ENCODE data around the gene PGLYRP1. TPM values are rescaled to one million over a fixed set of nuclear protein-coding genes. Genes with fewer than 3 reads are reported as not detected.

Gene PGLYRP1
- polyA plus RNA-seq, 6 donors from 2014 or later = 1.6 TPM; not detected in 5

GRCh38 chr19:46043519-46043918 lies 20.7 kb upstream of the PGLYRP1 start:
- ATAC-seq (ENCODE audit: low read depth in 2 of 2) (no peak), DNase-seq (no peak)
- H3K36me3 Mint-ChIP-seq = peaks cover 0 to 7% of the 10 kb centered on the region in 2 donors
- H3K4me1 Mint-ChIP-seq = no peaks in the 10 kb centered on the region
- H3K9me3 Mint-ChIP-seq = peaks cover 0 to 12% (median 0%) of the 10 kb centered on the region in 7 donors
- peaks cover 67 to 78% (median 72%) of the 10 kb centered on the region in 3 donors for H3K27me3 Mint-ChIP-seq
- H3K4me3 Mint-ChIP-seq = no peak overlapping the region
- no peak overlapping the region for H3K27ac Mint-ChIP-seq

- peaks cover 0 to 15% (median 0%) of the 10 kb centered on the region in 7 donors for H3K9me3 Mint-ChIP-seq
- DNase-seq (no peak), ATAC-seq (ENCODE audit: low read depth in 2 of 2) (no peak)
- H3K4me1 Mint-ChIP-seq = no peaks in the 10 kb centered on the region
- H3K27ac Mint-ChIP-seq = no peak overlapping the region
- H3K27me3 Mint-ChIP-seq = peaks cover 59 to 74% (median 62%) of the 10 kb centered on the region in 3 donors
- no peak overlapping the region for H3K4me3 Mint-ChIP-seq
- peaks cover 0 to 7% of the 10 kb centered on the region in 2 donors for H3K36me3 Mint-ChIP-seq
Measured at GRCh38 chr19:46042252-46042883, 19.5 kb upstream of the PGLYRP1 start.

GRCh38 chr19:46040952-46041500 lies 18.2 kb upstream of the PGLYRP1 start, which contains the start of gene IGFL4:
Gene IGFL4, minus strand, starts transcription at chr19:46041002. Its CDS starts 40 bp downstream, at chr19:46040962.
- H3K27me3 Mint-ChIP-seq = peaks cover 51 to 70% (median 56%) of the 10 kb centered on the region in 3 donors
- peaks cover 0 to 7% of the 10 kb centered on the region in 2 donors for H3K36me3 Mint-ChIP-seq
- no peaks in the 10 kb centered on the region for H3K4me1 Mint-ChIP-seq
- ATAC-seq (ENCODE audit: low read depth in 2 of 2) = no peak
- no peak within 1 kb of the TSS for H3K4me3 Mint-ChIP-seq
- H3K27ac Mint-ChIP-seq = no peak within 1 kb of the TSS
- DNase-seq = no peak
- H3K9me3 Mint-ChIP-seq = peaks cover 0 to 8% (median 0%) of the 10 kb centered on the region in 7 donors

- Mint-ChIP-seq H3K9me3 (peaks cover 0 to 9% (median 0%) of the 10 kb centered on the region in 7 donors), H3K27me3 (peaks cover 51 to 68% (median 55%) of the 10 kb centered on the region in 3 donors), H3K36me3 (peaks cover 0 to 7% of the 10 kb centered on the region in 2 donors), H3K27ac (no peak overlapping the region), H3K4me3 (no peak overlapping the region), H3K4me1 (no peaks in the 10 kb centered on the region)
- ATAC-seq (ENCODE audit: low read depth in 2 of 2) (no peak), DNase-seq (no peak)
Measured at GRCh38 chr19:46040125-46040524, 17.3 kb upstream of the PGLYRP1 start.

- peaks cover 0 to 9% (median 2%) of the 10 kb centered on the region in 7 donors for H3K9me3 Mint-ChIP-seq
- no peak overlapping the region for H3K4me3 Mint-ChIP-seq
- H3K27me3 Mint-ChIP-seq = peaks cover 32 to 47% (median 36%) of the 10 kb centered on the region in 3 donors
- DNase-seq (no peak), ATAC-seq (ENCODE audit: low read depth in 2 of 2) (no peak)
- H3K36me3 Mint-ChIP-seq = peaks cover 0 to 7% of the 10 kb centered on the region in 2 donors
- H3K27ac Mint-ChIP-seq = peak overlapping the region in 1 of 6 donors; percentile 90
- H3K4me1 Mint-ChIP-seq = no peaks in the 10 kb centered on the region
Measured at GRCh38 chr19:46036744-46037128, 13.9 kb upstream of the PGLYRP1 start.

- H3K27ac Mint-ChIP-seq = no peak overlapping the region
- H3K4me1 Mint-ChIP-seq = no peaks in the 10 kb centered on the region
- peaks cover 0 to 7% of the 10 kb centered on the region in 2 donors for H3K36me3 Mint-ChIP-seq
- ATAC-seq (ENCODE audit: low read depth in 2 of 2) (no peak), DNase-seq (no peak)
- peaks cover 26 to 46% (median 36%) of the 10 kb centered on the region in 3 donors for H3K27me3 Mint-ChIP-seq
- H3K9me3 Mint-ChIP-seq = peaks cover 0 to 9% (median 2%) of the 10 kb centered on the region in 7 donors
- H3K4me3 Mint-ChIP-seq = no peak overlapping the region
Measured at GRCh38 chr19:46035986-46036743, 13.3 kb upstream of the PGLYRP1 start.

GRCh38 chr19:46035546-46035945 lies 12.7 kb upstream of the PGLYRP1 start:
- Mint-ChIP-seq H3K36me3 (peaks cover 0 to 7% of the 10 kb centered on the region in 2 donors), H3K9me3 (peaks cover 0 to 9% (median 2%) of the 10 kb centered on the region in 7 donors), H3K27me3 (peaks cover 24 to 44% (median 34%) of the 10 kb centered on the region in 3 donors), H3K4me3 (no peak overlapping the region), H3K4me1 (no peaks in the 10 kb centered on the region), H3K27ac (peak overlapping the region in 1 of 6 donors; percentile 49)
- DNase-seq = no peak
- ATAC-seq (ENCODE audit: low read depth in 2 of 2) = no peak

- Mint-ChIP-seq H3K4me3 (peak overlapping the region in 1 of 8 donors; percentile 42), H3K27me3 (peaks cover 23 to 48% (median 31%) of the 10 kb centered on the region in 3 donors), H3K27ac (peak overlapping the region in 1 of 6 donors; percentile 24), H3K9me3 (peaks cover 0 to 9% (median 2%) of the 10 kb centered on the region in 7 donors), H3K36me3 (no peaks in the 10 kb centered on the region), H3K4me1 (peaks cover 3 to 5% (median 3%) of the 10 kb centered on the region in 3 donors)
- ATAC-seq (ENCODE audit: low read depth in 2 of 2) (no peak), DNase-seq (no peak)
Measured at GRCh38 chr19:46033401-46033800, 10.5 kb upstream of the PGLYRP1 start.

- Mint-ChIP-seq H3K36me3 (no peaks in the 10 kb centered on the region), H3K9me3 (peaks cover 0 to 9% (median 2%) of the 10 kb centered on the region in 7 donors), H3K4me1 (peaks cover 3 to 5% (median 3%) of the 10 kb centered on the region in 3 donors), H3K27ac (no peak overlapping the region), H3K4me3 (no peak overlapping the region), H3K27me3 (peaks cover 23 to 48% (median 31%) of the 10 kb centered on the region in 3 donors)
- ATAC-seq (ENCODE audit: low read depth in 2 of 2) (no peak), DNase-seq (no peak)
Measured at GRCh38 chr19:46032597-46033025, 9.8 kb upstream of the PGLYRP1 start.

GRCh38 chr19:46031781-46032596 lies 9.1 kb upstream of the PGLYRP1 start:
- H3K4me3 Mint-ChIP-seq = no peak overlapping the region
- ATAC-seq (ENCODE audit: low read depth in 2 of 2) (no peak), DNase-seq (no peak)
- peaks cover 21 to 46% (median 29%) of the 10 kb centered on the region in 3 donors for H3K27me3 Mint-ChIP-seq
- peaks cover 0 to 6% (median 0%) of the 10 kb centered on the region in 7 donors for H3K9me3 Mint-ChIP-seq
- no peaks in the 10 kb centered on the region for H3K36me3 Mint-ChIP-seq
- H3K4me1 Mint-ChIP-seq = peaks cover 3 to 5% (median 3%) of the 10 kb centered on the region in 3 donors
- H3K27ac Mint-ChIP-seq = no peak overlapping the region

GRCh38 chr19:46030812-46031550 lies 8.1 kb upstream of the PGLYRP1 start:
- peaks cover 3 to 5% (median 3%) of the 10 kb centered on the region in 3 donors for H3K4me1 Mint-ChIP-seq
- ATAC-seq (ENCODE audit: low read depth in 2 of 2) = no peak
- DNase-seq = no peak
- H3K27ac Mint-ChIP-seq = no peak overlapping the region
- H3K9me3 Mint-ChIP-seq = peaks cover 0 to 3% (median 0%) of the 10 kb centered on the region in 7 donors
- peaks cover 27 to 49% (median 37%) of the 10 kb centered on the region in 3 donors for H3K27me3 Mint-ChIP-seq
- H3K36me3 Mint-ChIP-seq = peaks cover 0 to 7% of the 10 kb centered on the region in 2 donors
- H3K4me3 Mint-ChIP-seq = no peak overlapping the region

GRCh38 chr19:46025835-46026234 lies 3.0 kb upstream of the PGLYRP1 start:
- Mint-ChIP-seq H3K36me3 (peaks cover 0 to 7% of the 10 kb centered on the region in 2 donors), H3K4me1 (peaks cover 3 to 7% (median 5%) of the 10 kb centered on the region in 3 donors), H3K27ac (no peak overlapping the region), H3K9me3 (no peaks in the 10 kb centered on the region), H3K4me3 (no peak overlapping the region), H3K27me3 (peaks cover 32 to 51% (median 49%) of the 10 kb centered on the region in 3 donors)
- no peak for ATAC-seq (ENCODE audit: low read depth in 2 of 2)
- DNase-seq = no peak

All from naive B cell (primary cell).